ENCODE results near the gene SPINK5. TPM values are rescaled to one million over a fixed set of nuclear protein-coding genes. Genes with fewer than 3 reads are reported as not detected.

The SPINK5 gene
- total RNA-seq, 1 experiment from 2014 or later, result 6.0 TPM

DNA sequence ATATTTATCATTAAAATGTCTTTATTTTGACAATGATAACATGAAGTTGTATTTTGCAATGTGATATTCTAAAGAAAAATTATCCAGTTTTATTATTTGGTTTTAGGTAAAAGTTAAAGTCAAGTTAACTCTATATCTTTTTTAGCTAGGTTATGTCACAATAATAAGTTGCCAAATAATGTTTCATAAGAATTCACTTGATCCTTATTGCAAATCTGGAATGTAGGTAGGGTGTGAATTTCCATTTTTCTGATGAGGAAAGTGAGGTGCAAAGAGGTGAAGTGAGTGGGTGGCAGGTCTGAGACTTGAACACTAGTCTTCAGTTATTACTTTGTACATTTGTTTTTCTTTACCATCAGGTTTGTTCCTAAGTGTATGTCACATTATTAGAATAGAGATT lies 21.5 kb downstream of the SPINK5 start:
- H3K4me1 Mint-ChIP-seq, result peaks cover 0 to 5% of the 10 kb centered on the region in 2 experiments; a peak in 1 of 4 replicates
- H2BK20ac ChIP-seq (ENCODE audit: low read depth, low read length, poor library complexity, severe bottlenecking), result no peak overlapping the region
- no peak overlapping the region for H2BK15ac ChIP-seq (ENCODE audit: low read depth, low read length)
- no peak overlapping the region for H2BK12ac ChIP-seq (ENCODE audit: insufficient read length, low read depth, low read length)
- no peak overlapping the region for H2BK5ac ChIP-seq (ENCODE audit: insufficient read length, low read length)
- H4K91ac ChIP-seq (ENCODE audit: insufficient read length, low read depth, low read length), result no peak overlapping the region
- H3K9me3 Mint-ChIP-seq, result no peaks in the 10 kb centered on the region
- no peaks in the 10 kb centered on the region for H3K79me2 ChIP-seq (ENCODE audit: insufficient read depth, low read length)
- H3K9me3 ChIP-seq (ENCODE audit: control insufficient read depth, low read depth, low read length), result no peaks in the 10 kb centered on the region
- no peak overlapping the region for H3K4ac ChIP-seq (ENCODE audit: low read depth, low read length)
- H3K18ac ChIP-seq (ENCODE audit: insufficient read length, low read depth, low read length), result no peak overlapping the region
- H3K23me2 ChIP-seq (ENCODE audit: insufficient read length, low read depth, low read length, poor library complexity, severe bottlenecking), result no peaks in the 10 kb centered on the region
- TF ChIP-seq, protein P1, sequence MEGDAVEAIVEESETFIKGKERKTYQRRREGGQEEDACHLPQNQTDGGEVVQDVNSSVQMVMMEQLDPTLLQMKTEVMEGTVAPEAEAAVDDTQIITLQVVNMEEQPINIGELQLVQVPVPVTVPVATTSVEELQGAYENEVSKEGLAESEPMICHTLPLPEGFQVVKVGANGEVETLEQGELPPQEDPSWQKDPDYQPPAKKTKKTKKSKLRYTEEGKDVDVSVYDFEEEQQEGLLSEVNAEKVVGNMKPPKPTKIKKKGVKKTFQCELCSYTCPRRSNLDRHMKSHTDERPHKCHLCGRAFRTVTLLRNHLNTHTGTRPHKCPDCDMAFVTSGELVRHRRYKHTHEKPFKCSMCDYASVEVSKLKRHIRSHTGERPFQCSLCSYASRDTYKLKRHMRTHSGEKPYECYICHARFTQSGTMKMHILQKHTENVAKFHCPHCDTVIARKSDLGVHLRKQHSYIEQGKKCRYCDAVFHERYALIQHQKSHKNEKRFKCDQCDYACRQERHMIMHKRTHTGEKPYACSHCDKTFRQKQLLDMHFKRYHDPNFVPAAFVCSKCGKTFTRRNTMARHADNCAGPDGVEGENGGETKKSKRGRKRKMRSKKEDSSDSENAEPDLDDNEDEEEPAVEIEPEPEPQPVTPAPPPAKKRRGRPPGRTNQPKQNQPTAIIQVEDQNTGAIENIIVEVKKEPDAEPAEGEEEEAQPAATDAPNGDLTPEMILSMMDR (conservative IDR thresholded peaks at IDR 0.05), result no peak
- no peak overlapping the region for H4K8ac ChIP-seq (replicated peaks; ENCODE audit: insufficient read length, low read depth, low read length)
- no peak overlapping the region for H3K4me3 Mint-ChIP-seq
- H2AK5ac ChIP-seq (ENCODE audit: insufficient read length, low read length), result no peak overlapping the region
- no peak overlapping the region for H3K27ac ChIP-seq (ENCODE audit: insufficient read length, low read depth, low read length)
- H3K79me1 ChIP-seq (ENCODE audit: insufficient read depth, low read depth, low read length, poor library complexity, severe bottlenecking), result no peaks in the 10 kb centered on the region
- H3K14ac ChIP-seq (ENCODE audit: insufficient read depth, low read length), result no peak overlapping the region
- H3T11ph ChIP-seq (ENCODE audit: low read length), result no peak overlapping the region
- no peak overlapping the region for H3K27ac Mint-ChIP-seq
- no peak overlapping the region for H3K9ac ChIP-seq (ENCODE audit: extremely low read depth, insufficient read length, low read length)
- no peaks in the 10 kb centered on the region; the same call in 1 of the 2 replicates for H3K27me3 Mint-ChIP-seq (ENCODE audit: low read depth)
- no peaks in the 10 kb centered on the region for H4K20me1 ChIP-seq (ENCODE audit: control insufficient read depth, insufficient read depth, insufficient read length)
- H4K5ac ChIP-seq (ENCODE audit: insufficient read length, low read depth, low read length), result no peak overlapping the region
- H3K4me2 ChIP-seq (ENCODE audit: insufficient read depth, insufficient read length, low read length), result no peak overlapping the region
- no peak for DNase-seq
- H3K36me3 Mint-ChIP-seq (ENCODE audit: insufficient read depth in 1 of 3, low read depth in 3 of 3), result peaks cover 0 to 4% (median 0%) of the 10 kb centered on the region in 3 experiments; a peak in 2 of 7 replicates
- no peak overlapping the region for H3K56ac ChIP-seq (ENCODE audit: insufficient read length, low read depth, low read length)
- no peak overlapping the region for H2BK120ac ChIP-seq (ENCODE audit: low read depth, low read length, poor library complexity, severe bottlenecking)
- no peaks in the 10 kb centered on the region for H3K4me1 ChIP-seq (ENCODE audit: insufficient read depth, low read length)
- no peaks in the 10 kb centered on the region for H3K27me3 ChIP-seq (ENCODE audit: insufficient read depth, low read length)
- H2AFZ ChIP-seq (ENCODE audit: low read length), result no peak overlapping the region
- no peak overlapping the region for H3K23ac ChIP-seq (ENCODE audit: insufficient read length, low read depth, low read length)

All from H9 (cell line).